Measurements from ENCODE around the gene CDHR4.
A peak's percentile ranks its signal among the peaks of the same experiment; 100 is the strongest.

Gene CDHR4

GRCh38 chr3:49792371-49793150, 7.1 kb downstream of the CDHR4 start:
- H3K36me3 ChIP-seq = no peaks in the 10 kb centered on the region
- H3K4me3 ChIP-seq = no peak overlapping the region
- H3K9me3 ChIP-seq = no peaks in the 10 kb centered on the region
- no peak for TF ChIP-seq CTCF (IDR thresholded peaks at IDR 0.05)
- no peaks in the 10 kb centered on the region for H3K27me3 ChIP-seq
- H3K4me1 ChIP-seq = no peaks in the 10 kb centered on the region
- DNase-seq = peak in 1 of 2 donors; percentile 58
- H3K27ac ChIP-seq = no peak overlapping the region
- intact Hi-C loops (cut with DNase I; ENCODE audit: low total_unique reads) = no loop called here

- peaks cover 0 to 8% (median 5%) of the 10 kb centered on the region in 4 donors for H3K4me1 ChIP-seq
- intact Hi-C loops (cut with DNase I; ENCODE audit: low total_unique reads) = no loop called here
- H3K9me3 ChIP-seq = no peaks in the 10 kb centered on the region
- peak in 1 of 2 donors; percentile 35 for DNase-seq
- no peaks in the 10 kb centered on the region for H3K27me3 ChIP-seq
- H3K36me3 ChIP-seq = no peaks in the 10 kb centered on the region
- no peak overlapping the region for H3K4me3 ChIP-seq
- TF ChIP-seq CTCF (IDR thresholded peaks at IDR 0.05) = no peak
- no peak overlapping the region for H3K27ac ChIP-seq
Observed at GRCh38 chr3:49791571-49791970, 8.1 kb downstream of the CDHR4 start.

GRCh38 chr3:49790626-49791411, 8.9 kb downstream of the CDHR4 start:
- Histone ChIP-seq H3K4me1 (peaks cover 0 to 8% (median 5%) of the 10 kb centered on the region in 4 donors), H3K27ac (no peak overlapping the region), H3K4me3 (no peak overlapping the region), H3K27me3 (no peaks in the 10 kb centered on the region), H3K9me3 (no peaks in the 10 kb centered on the region), H3K36me3 (no peaks in the 10 kb centered on the region)
- TF ChIP-seq CTCF (IDR thresholded peaks at IDR 0.05) = no peak
- DNase-seq = peak in 1 of 2 donors; percentile 37
- intact Hi-C loops (cut with DNase I; ENCODE audit: low total_unique reads) = no loop called here

- H3K27ac ChIP-seq = no peak overlapping the region
- peaks cover 0 to 32% (median 22%) of the 10 kb centered on the region in 4 donors for H3K4me1 ChIP-seq
- no peak for DNase-seq
- peaks cover 0 to 4% (median 4%) of the 10 kb centered on the region in 3 donors for H3K36me3 ChIP-seq
- no peak for TF ChIP-seq CTCF (IDR thresholded peaks at IDR 0.05)
- intact Hi-C loops (cut with DNase I; ENCODE audit: low total_unique reads) = loop anchor here (10.0 kb wide), 1 partner anchor 63 kb away; the partner anchor contains the start of gene GMPPB
- no peak overlapping the region for H3K4me3 ChIP-seq
- H3K27me3 ChIP-seq = no peaks in the 10 kb centered on the region
- no peaks in the 10 kb centered on the region for H3K9me3 ChIP-seq
Observed at GRCh38 chr3:49788056-49788455, 11.6 kb downstream of the CDHR4 start.

- no peaks in the 10 kb centered on the region for H3K9me3 ChIP-seq
- no peak for DNase-seq
- H3K27me3 ChIP-seq = no peaks in the 10 kb centered on the region
- H3K4me3 ChIP-seq = no peak overlapping the region
- H3K4me1 ChIP-seq = peaks cover 0 to 37% (median 23%) of the 10 kb centered on the region in 4 donors
- H3K36me3 ChIP-seq = peaks cover 0 to 8% (median 6%) of the 10 kb centered on the region in 3 donors
- no peak for TF ChIP-seq CTCF (IDR thresholded peaks at IDR 0.05)
- intact Hi-C loops (cut with DNase I; ENCODE audit: low total_unique reads) = loop anchor here (10.0 kb wide), 1 partner anchor 63 kb away; the partner anchor contains the start of gene GMPPB
- H3K27ac ChIP-seq = peak overlapping the region; percentile 94 to 99
Observed at GRCh38 chr3:49787536-49787935, 12.1 kb downstream of the CDHR4 start.

Data from tibial artery (tissue), 4 donors.